ENCODE results near the gene LRRC75A. TPM values are rescaled to one million over a fixed set of nuclear protein-coding genes. Genes with fewer than 3 reads are reported as not detected.

The LRRC75A gene
- total RNA-seq, 1 donor from 2014 or later: 1.1 TPM

- intact Hi-C loops (cut with micrococcal nuclease): loop anchor here (5.0 kb wide), 2 partner anchors 75 to 85 kb away; no protein-coding TSS in a partner anchor
Observed at GRCh38 chr17:16437083-16437482, 54.9 kb downstream of the LRRC75A start.

DNA sequence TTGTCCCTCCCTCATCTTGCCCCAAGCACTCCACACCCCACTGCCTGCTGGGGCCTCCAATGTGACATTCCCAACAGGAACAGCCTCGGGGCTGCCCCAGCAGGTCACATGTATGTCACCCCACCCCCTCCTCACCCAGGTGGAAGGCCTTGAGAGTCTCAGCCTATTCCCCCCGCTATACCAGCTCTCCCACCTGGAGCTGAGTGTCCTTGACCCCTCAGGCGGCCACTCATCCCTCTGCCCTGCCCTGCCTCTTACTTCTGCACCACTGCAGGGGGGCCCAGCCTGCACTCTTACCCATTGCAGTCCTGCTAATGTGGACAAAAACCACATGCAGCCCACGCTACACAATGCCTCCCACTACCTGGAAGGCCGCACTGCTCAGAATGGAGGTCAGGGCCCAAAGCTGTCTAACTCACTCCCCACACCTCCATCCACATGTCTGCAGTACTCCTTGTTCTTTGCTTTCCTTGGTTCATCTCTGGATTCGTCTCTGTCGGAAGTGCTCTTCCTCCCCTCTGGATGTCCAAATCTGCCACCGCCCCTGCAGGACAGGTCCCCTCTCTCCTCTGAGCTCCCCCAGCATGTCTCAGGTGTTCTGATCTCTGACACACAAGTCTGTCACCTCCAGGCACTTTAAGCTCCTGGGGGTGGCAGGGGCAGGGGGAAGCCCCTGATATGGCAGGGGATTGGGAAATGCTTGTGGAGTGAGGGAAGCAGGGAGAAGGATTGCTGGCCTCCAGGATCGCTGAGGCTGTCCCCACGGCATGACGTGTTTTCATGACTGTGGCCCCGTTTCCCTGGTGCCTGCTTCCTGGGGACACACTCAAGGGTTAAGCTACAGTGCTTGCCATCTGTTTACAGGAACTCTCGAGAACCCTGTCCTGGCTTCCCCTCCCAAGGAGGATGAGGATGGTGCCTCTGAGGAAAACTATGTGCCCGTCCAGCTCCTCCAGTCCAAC, 55.8 kb downstream of the LRRC75A start:
- intact Hi-C loops (cut with micrococcal nuclease): loop anchor here (5.0 kb wide), 2 partner anchors 74 to 86 kb away; no protein-coding TSS in a partner anchor

DNA sequence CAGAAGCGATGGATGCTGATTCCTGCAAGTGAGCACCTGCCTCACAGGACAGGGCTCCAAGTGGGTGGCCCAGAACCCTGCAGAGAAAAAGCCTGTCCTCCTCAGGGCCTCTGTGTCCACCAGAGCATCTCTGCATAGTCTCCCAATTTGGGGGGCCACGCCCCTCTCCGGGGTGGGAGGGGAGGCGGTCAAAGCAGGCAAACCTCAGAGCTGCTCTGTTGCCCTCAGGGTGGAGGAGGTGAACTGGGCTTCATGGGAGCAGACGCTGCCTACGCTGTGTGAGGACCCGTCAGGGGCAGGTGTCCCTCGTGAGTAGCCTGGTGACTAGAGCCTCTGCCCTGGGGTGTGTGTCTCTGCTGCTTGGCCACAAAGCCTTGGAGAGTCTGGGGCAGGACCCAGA, 57.3 kb downstream of the LRRC75A start:
- intact Hi-C loops (cut with micrococcal nuclease): loop anchor here (5.0 kb wide), 2 partner anchors 72 to 88 kb away; no protein-coding TSS in a partner anchor

GRCh38 chr17:16433514-16433913, 58.5 kb downstream of the LRRC75A start:
- intact Hi-C loops (cut with micrococcal nuclease): no loop called here

DNA sequence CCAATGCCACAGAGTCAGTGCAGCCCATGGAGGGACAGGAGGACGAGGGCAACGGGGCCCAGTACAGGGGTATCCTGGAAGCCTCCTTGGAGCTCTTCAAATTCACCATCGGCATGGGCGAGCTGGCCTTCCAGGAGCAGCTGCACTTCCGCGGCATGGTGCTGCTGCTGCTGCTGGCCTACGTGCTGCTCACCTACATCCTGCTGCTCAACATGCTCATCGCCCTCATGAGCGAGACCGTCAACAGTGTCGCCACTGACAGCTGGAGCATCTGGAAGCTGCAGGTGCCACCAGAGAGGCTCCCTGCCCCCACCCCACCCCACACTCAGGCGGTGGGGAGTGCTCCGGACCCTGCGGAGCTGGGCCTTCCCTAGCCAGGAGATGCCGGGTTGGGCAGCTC, 60.0 kb downstream of the LRRC75A start:
- intact Hi-C loops (cut with micrococcal nuclease): no loop called here

- intact Hi-C loops (cut with micrococcal nuclease): no loop called here
Observed at GRCh38 chr17:16430650-16431049, 61.3 kb downstream of the LRRC75A start.

GRCh38 chr17:16429083-16429482, 62.9 kb downstream of the LRRC75A start:
- intact Hi-C loops (cut with micrococcal nuclease): no loop called here

DNA sequence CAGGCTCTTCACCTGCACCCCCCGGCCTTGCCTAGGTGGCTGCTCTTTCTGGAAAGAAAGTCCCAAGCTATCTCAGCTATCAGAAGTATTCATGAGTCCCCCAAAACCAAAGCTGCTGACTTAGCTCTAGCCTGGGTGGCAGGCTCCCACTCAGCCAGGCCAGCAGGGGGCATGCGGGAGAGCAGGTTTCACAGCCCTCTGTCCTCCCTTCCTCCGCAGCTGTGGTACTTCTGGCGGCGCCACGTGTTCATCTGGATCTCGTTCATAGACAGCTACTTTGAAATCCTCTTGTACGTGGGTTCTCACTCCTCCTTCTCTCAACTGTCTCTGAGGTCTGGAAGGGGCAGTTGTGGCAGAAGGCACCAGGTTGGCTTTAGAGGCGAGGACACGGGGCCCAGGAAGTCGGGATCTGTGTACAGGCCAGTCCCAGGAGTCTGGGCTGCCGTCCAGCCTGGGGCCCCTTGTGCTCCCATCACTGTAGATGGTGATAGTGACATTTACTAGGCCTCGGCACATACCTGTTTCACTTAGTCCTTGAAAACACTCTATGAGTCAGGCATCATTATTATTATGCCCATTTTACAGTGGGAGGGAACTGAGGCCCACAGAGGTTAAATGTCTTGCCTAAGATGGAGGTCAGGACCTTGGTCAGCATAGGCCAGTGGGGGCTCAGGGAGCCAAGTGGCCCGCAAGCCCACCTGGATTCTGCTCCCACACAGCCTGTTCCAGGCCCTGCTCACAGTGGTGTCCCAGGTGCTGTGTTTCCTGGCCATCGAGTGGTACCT, 63.7 kb downstream of the LRRC75A start:
- intact Hi-C loops (cut with micrococcal nuclease): no loop called here

DNA sequence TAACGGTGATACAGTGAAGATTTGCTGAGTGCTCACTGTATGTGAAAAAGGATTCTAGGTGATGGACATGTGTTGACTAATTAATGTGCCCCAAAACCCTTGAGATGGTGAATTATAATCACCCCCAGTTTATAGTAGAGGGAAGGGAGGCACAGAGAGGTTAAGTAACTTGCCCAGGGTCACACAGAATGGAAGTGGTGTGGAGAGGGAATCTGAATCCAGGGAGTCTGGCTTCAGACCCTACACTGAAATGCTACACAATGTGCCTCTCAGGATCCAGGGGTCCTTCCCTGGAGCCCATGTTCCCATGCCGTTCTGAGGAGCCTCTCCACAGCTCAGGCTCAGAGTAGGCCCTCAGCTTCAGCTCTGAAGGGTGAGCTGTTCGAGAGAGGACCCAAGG, 65.0 kb downstream of the LRRC75A start:
- intact Hi-C loops (cut with micrococcal nuclease): no loop called here

- intact Hi-C loops (cut with micrococcal nuclease): no loop called here
Observed at GRCh38 chr17:16425698-16426659, 66.0 kb downstream of the LRRC75A start.

DNA sequence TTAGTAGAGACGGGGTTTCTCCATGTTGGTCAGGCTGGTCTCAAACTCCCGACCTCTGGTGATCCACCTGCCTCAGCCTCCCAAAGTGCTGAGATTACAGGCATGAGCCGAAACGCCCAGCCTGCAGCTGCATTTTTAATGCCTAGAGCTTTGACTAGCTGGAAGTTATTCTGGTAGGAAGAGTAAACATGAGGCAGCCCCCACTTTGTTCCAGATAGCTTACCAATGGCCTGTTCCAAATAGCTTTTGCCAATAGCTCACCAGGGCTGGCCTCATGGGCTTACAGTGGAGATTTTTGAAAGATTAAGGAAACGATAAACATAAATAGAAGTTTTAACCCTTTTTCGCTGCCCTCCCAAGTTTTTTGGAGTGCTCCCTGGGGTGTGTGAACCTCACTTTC, 66.8 kb downstream of the LRRC75A start:
- intact Hi-C loops (cut with micrococcal nuclease): no loop called here

- intact Hi-C loops (cut with micrococcal nuclease): no loop called here
Observed at GRCh38 chr17:16423226-16423872, 68.6 kb downstream of the LRRC75A start.

DNA sequence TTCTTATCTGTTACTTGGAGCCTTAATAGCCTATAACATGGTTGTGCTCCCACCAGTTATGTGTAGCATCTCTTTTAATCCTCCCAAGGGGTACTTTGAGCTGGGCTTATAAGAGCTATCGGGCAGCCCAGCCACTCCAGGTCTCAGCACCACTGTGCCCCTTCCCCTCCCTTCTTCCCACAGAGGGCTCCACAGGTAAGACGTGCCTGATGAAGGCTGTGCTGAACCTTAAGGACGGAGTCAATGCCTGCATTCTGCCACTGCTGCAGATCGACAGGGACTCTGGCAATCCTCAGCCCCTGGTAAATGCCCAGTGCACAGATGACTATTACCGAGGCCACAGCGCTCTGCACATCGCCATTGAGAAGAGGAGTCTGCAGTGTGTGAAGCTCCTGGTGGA, 69.6 kb downstream of the LRRC75A start:
- intact Hi-C loops (cut with micrococcal nuclease): no loop called here

DNA sequence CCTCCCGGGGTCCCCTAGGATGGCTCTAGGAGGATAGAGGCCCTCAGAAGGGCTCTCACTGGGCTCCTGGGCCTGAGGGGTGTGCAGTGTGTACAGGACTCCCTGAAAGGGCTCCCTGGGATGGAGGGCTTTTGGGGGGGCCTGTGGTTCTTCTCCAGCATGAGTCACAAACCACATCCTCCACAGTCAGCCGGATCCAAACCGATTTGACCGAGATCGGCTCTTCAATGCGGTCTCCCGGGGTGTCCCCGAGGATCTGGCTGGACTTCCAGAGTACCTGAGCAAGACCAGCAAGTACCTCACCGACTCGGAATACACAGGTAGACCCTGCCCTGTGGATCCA, 72.1 kb downstream of the LRRC75A start:
- intact Hi-C loops (cut with micrococcal nuclease): loop anchor here (5.0 to 10.0 kb wide), 2 partner anchors 133 to 205 kb away; partner anchors contain the start of genes NCOR1 and PIGL

- intact Hi-C loops (cut with micrococcal nuclease): loop anchor here (5.0 to 10.0 kb wide), 2 partner anchors 132 to 204 kb away; partner anchors contain the start of genes NCOR1 and PIGL
Observed at GRCh38 chr17:16419074-16419928, 72.7 kb downstream of the LRRC75A start.

DNA sequence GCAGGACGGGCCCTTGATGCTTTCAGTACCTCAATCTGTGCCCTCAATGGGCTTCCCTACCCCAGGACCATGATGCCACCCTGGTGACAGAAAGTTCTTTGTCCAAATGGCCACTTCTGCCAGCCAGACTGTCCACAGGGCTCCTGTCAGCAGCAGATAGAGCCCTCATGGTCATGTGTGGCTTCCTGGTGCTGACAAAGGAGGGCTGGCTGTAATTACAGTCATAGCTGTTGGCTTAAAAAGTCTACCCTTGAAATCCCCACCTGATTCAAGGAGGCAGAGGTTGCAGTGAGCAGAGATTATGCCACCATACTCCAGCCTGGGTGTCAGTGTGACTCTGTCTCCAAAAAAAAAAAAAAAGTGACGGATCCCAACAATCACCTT, 73.3 kb downstream of the LRRC75A start:
- intact Hi-C loops (cut with micrococcal nuclease): loop anchor here (5.0 to 10.0 kb wide), 2 partner anchors 131 to 204 kb away; partner anchors contain the start of genes NCOR1 and PIGL

DNA sequence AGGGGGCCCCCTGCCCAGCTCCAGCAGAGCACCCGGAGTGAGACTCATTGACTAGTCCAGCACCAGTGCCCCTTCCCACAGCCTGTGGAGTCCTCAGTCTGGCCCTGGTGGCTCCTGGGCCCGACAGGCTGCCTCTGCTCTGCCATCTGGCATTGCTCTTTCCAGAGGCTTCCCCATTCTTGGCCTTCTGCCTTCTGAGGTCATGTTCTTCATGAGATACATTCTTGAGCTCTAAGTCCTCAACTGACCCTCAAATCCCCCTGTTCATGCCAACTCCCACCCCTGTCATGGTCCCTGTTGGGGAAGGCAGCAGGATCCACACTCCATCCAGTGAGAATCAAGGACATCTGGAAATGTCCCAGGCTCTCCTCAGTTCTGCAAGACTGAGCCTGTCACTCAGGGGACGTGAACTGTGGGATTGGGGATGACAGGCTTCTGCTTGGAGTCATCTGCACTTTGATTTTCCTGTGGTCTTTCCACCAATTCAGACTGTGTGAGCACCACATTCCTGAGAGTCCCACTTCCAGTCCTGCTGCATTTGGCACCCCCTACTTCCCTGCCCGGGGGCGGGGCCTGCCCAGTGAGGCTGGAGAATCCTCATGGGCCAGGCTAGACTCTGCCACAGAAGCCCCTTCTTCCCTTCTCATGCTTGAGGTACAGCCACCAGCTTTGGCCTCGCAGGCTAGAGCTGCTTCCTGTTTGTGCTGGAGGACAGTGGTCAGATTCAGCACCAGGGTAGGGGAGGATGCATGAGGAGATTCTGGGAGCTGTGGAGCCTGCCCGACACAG, 73.9 kb downstream of the LRRC75A start:
- intact Hi-C loops (cut with micrococcal nuclease): loop anchor here (5.0 to 10.0 kb wide), 2 partner anchors 131 to 203 kb away; partner anchors contain the start of genes NCOR1 and PIGL

- intact Hi-C loops (cut with micrococcal nuclease): loop anchor here (5.0 to 10.0 kb wide), 2 partner anchors 130 to 203 kb away; partner anchors contain the start of genes NCOR1 and PIGL
Observed at GRCh38 chr17:16417399-16417798, 74.6 kb downstream of the LRRC75A start.
